Neural progenitor cell (in vitro differentiated cells): Measurements from ENCODE around the gene ABCC8. TPM values are rescaled to one million over a fixed set of nuclear protein-coding genes. Genes with fewer than 3 reads are reported as not detected.
A peak's percentile ranks its signal among the peaks of the same experiment; 100 is the strongest.

Source experiments
- DNase-seq: peaks from one replicate; pipeline ENCODE4 v3.0.0-alpha.2; 2016; ENCODE audit warnings: low spot score
- H2AFZ ChIP-seq: fragments of 200-600 bp; sonication (generic); replicated peaks from 2 replicates; pipeline ENCODE4 v1.6.1; 2016; ENCODE audit warnings: antibody characterized with exemption
- H3F3A ChIP-seq: fragments of 200-600 bp; sonication (generic); 2 replicates; pipeline ENCODE4 v1.6.1; 2016; ENCODE audit warnings: antibody characterized with exemption, low read depth
- H3K27ac ChIP-seq: fragments of 200-600 bp; sonication (generic); 2 replicates; pipeline ENCODE4 v1.5.1; 2016; ENCODE audit warnings: mild to moderate bottlenecking
- H3K27me3 ChIP-seq: fragments of 200-600 bp; sonication (generic); 2 replicates; pipeline ENCODE4 v1.6.1; 2016; ENCODE audit warnings: mild to moderate bottlenecking, moderate library complexity
- H3K36me3 ChIP-seq: fragments of 200-600 bp; sonication (generic); 2 replicates; pipeline ENCODE4 v1.5.1; 2016
- H3K4me1 ChIP-seq: fragments of 200-600 bp; sonication (generic); 2 replicates; pipeline ENCODE4 v1.6.1; 2016; ENCODE audit warnings: mixed run types
- H3K4me2 ChIP-seq: fragments of 200-600 bp; sonication (generic); 2 replicates; pipeline ENCODE4 v1.6.1; 2016
- H3K4me3 ChIP-seq: fragments of 200-600 bp; sonication (generic); 2 replicates; pipeline ENCODE4 v1.5.1; 2016
- H3K79me2 ChIP-seq: fragments of 200-600 bp; sonication (generic); 2 replicates; pipeline ENCODE4 v1.6.1; 2016; ENCODE audit warnings: low read depth
- H3K9ac ChIP-seq: fragments of 200-600 bp; sonication (generic); 2 replicates; pipeline ENCODE4 v1.6.1; 2016
- H3K9me3 ChIP-seq: fragments of 200-600 bp; sonication (generic); 2 replicates; pipeline ENCODE4 v1.5.1; 2016; ENCODE audit warnings: low read depth
- H4K20me1 ChIP-seq: fragments of 200-600 bp; sonication (generic); 2 replicates; pipeline ENCODE4 v1.6.1; 2016; ENCODE audit warnings: low read depth
- H3K27ac Mint-ChIP-seq: 3 replicates; pipeline ENCODE4 v1.8.0; 2021; ENCODE audit warnings: mixed read lengths
- H3K27me3 Mint-ChIP-seq: 2 replicates; pipeline ENCODE4 v1.8.0; 2022; ENCODE audit warnings: low read depth, mild to moderate bottlenecking, inconsistent platforms, moderate library complexity, mixed read lengths; ENCODE audit not compliant: insufficient read depth
- H3K36me3 Mint-ChIP-seq: 3 replicates; pipeline ENCODE4 v1.8.0; 2021; ENCODE audit warnings: mixed read lengths
- H3K4me1 Mint-ChIP-seq: 3 replicates; pipeline ENCODE4 v1.8.0; 2021; ENCODE audit warnings: mixed read lengths
- H3K4me3 Mint-ChIP-seq: 3 replicates; pipeline ENCODE4 v1.8.0; 2021; ENCODE audit warnings: mild to moderate bottlenecking, moderate library complexity, mixed read lengths
- H3K9me3 Mint-ChIP-seq: 3 replicates; pipeline ENCODE4 v1.8.0; 2020; ENCODE audit warnings: mixed read lengths
- EZH2 ChIP-seq: fragments of 200-600 bp; sonication (generic); IDR thresholded peaks from 2 replicates; pipeline ENCODE4 v1.6.1; 2017; ENCODE audit warnings: antibody characterized with exemption, mild to moderate bottlenecking, moderate library complexity
- EZH2phosphoT487 ChIP-seq: fragments of 200-600 bp; sonication (generic); IDR thresholded peaks from 2 replicates; pipeline ENCODE4 v1.6.1; 2017; ENCODE audit warnings: antibody characterized with exemption
- total RNA-seq: library from RNA; depleted of rRNA; stranded (reverse); fragments of >200 nt; gene quantifications from 2 replicates; pipeline ENCODE4 v1.2.3, GENCODE V29; 2015; ENCODE audit warnings: low replicate concordance
- TF ChIP-seq, protein P1 (sequence below): fragments of 200-600 bp; sonication (generic); IDR thresholded peaks from 2 replicates; pipeline ENCODE4 v1.5.1; 2017; ENCODE audit warnings: antibody characterized with exemption, mild to moderate bottlenecking

Gene ABCC8
- total RNA-seq, 1 donor from 2014 or later, result 0.32 TPM

DNA sequence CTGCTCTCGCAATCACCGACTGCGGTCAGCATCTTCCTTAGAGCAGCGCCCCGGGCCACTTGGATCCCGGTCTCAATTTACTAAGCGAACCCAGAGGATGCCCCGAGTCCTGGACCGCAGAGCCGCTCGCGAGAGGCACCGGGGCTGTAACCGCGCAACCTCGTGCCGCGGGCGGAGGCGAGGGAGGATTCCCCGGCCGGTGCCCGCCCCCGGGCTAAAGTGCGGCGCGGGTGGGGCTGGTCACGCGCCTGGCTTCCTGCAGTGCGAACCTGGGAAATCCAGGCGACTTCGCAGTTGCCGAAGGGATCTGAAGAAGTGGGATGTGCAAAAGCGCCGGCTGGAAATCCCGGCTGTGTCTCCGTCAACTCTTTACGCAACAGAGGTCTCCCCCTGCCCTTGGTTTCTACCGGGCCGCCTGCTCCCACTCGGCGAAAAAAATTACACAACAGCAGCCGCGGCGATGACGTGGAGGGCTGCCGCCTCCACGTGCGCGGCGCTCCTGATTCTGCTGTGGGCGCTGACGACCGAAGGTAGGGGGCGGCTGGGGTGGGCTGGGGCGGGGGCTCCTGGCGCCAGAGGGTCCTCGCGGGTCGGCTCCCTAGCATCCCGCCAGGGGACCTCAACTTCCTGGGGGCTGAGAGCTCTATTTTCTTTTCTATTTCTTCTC lies 125.0 kb downstream of the ABCC8 start, which contains the start of gene NCR3LG1:
Gene NCR3LG1, plus strand, starts transcription at position 291 of the 667 bp plus-strand sequence. Its CDS starts 170 bp downstream, at position 461.
- Mint-ChIP-seq H3K4me3 (peak within 1 kb of the TSS; percentile 92), H3K9me3 (peaks cover 10% of the 10 kb centered on the region), H3K36me3 (peaks cover 8% of the 10 kb centered on the region), H3K27ac (no peak within 1 kb of the TSS), H3K4me1 (peaks cover 26% of the 10 kb centered on the region), H3K27me3 (peaks cover 22% of the 10 kb centered on the region)
- Histone ChIP-seq H3K9me3 (no peaks in the 10 kb centered on the region), H3K27me3 (peaks cover 60% of the 10 kb centered on the region), H3K79me2 (no peaks in the 10 kb centered on the region), H3K4me3 (peak within 1 kb of the TSS; percentile 57), H4K20me1 (peaks cover 14% of the 10 kb centered on the region), H3K4me2 (peak within 1 kb of the TSS; percentile 90), H3K27ac (no peak within 1 kb of the TSS), H2AFZ (peak within 1 kb of the TSS; percentile 87), H3F3A (peaks cover 33% of the 10 kb centered on the region), H3K36me3 (no peaks in the 10 kb centered on the region), H3K9ac (no peak within 1 kb of the TSS), H3K4me1 (peaks cover 20% of the 10 kb centered on the region)
- DNase-seq, result peak; percentile 71
- peak; percentile 51 for TF ChIP-seq EZH2
- TF ChIP-seq, protein P1, sequence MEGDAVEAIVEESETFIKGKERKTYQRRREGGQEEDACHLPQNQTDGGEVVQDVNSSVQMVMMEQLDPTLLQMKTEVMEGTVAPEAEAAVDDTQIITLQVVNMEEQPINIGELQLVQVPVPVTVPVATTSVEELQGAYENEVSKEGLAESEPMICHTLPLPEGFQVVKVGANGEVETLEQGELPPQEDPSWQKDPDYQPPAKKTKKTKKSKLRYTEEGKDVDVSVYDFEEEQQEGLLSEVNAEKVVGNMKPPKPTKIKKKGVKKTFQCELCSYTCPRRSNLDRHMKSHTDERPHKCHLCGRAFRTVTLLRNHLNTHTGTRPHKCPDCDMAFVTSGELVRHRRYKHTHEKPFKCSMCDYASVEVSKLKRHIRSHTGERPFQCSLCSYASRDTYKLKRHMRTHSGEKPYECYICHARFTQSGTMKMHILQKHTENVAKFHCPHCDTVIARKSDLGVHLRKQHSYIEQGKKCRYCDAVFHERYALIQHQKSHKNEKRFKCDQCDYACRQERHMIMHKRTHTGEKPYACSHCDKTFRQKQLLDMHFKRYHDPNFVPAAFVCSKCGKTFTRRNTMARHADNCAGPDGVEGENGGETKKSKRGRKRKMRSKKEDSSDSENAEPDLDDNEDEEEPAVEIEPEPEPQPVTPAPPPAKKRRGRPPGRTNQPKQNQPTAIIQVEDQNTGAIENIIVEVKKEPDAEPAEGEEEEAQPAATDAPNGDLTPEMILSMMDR, result no peak

DNA sequence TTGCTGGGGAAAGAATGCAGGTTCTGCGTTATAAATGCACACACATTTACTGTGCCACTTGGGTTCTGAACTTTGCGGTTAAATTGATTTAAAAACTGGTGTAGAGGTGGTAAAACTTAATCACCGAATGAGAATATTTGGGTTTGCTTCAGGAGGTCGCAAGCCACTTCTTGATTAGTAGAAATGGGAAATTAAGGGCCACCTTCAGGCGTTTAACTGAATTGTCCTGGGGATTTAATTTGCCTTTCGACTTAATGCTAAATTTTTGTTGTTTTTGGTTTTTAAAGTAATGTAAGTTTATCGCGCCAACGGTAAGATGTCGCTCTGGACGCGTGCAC lies 125.5 kb downstream of the ABCC8 start:
- peaks cover 4% of the 10 kb centered on the region for H3K36me3 Mint-ChIP-seq
- peaks cover 26% of the 10 kb centered on the region for H3K4me1 Mint-ChIP-seq
- Histone ChIP-seq H3K9me3 (no peaks in the 10 kb centered on the region), H3K27ac (no peak overlapping the region), H3K4me1 (peaks cover 20% of the 10 kb centered on the region), H3F3A (peaks cover 33% of the 10 kb centered on the region), H3K36me3 (no peaks in the 10 kb centered on the region), H3K9ac (no peak overlapping the region), H3K4me3 (peak overlapping the region; percentile 57), H2AFZ (no peak overlapping the region), H3K79me2 (no peaks in the 10 kb centered on the region), H3K27me3 (peaks cover 60% of the 10 kb centered on the region), H3K4me2 (peak overlapping the region; percentile 90), H4K20me1 (peaks cover 14% of the 10 kb centered on the region)
- no peak for DNase-seq
- peaks cover 22% of the 10 kb centered on the region for H3K27me3 Mint-ChIP-seq
- TF ChIP-seq, protein P1, result peak; percentile 34
- no peak for TF ChIP-seq EZH2
- H3K9me3 Mint-ChIP-seq, result peaks cover 6% of the 10 kb centered on the region
- peak overlapping the region; percentile 92 for H3K4me3 Mint-ChIP-seq
- no peak overlapping the region for H3K27ac Mint-ChIP-seq

DNA sequence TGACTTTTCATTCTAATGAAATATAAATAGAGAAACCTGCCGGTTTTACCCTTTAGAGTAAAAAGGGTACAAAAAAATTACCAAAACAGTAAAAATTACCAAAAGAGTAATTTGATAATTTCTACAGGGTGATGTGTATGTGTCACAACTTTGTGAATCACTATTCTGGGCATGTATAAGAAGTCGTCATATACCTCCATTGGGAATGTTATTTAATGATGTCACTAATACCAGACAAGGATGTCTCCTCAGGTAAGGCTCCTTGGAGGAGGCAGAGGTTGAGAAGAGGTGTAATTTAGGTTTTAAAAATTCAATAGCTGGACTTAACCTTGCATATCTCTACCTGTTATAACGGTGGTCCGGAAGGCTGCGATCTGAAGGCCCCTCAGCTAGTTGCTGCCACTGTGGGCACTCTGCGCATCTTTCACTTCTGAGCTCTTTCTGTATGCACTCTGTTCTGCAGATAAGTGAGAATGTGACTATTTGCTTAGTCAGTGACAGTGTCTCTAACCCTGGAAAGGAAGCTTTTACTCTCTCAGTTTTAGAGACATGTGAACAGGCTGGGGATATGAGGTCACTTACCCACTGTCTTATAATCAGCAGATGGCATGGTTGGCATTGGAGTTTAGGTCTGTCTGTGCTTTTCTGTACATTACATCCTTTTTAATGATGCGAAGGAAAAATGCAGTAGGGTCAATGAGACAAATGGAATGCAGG lies 126.0 kb downstream of the ABCC8 start:
- Mint-ChIP-seq H3K9me3 (peaks cover 6% of the 10 kb centered on the region), H3K36me3 (peaks cover 4% of the 10 kb centered on the region), H3K4me1 (peaks cover 26% of the 10 kb centered on the region), H3K27me3 (peaks cover 22% of the 10 kb centered on the region), H3K27ac (no peak overlapping the region), H3K4me3 (peak overlapping the region; percentile 92)
- Histone ChIP-seq H3K4me3 (no peak overlapping the region), H4K20me1 (peaks cover 14% of the 10 kb centered on the region), H3K27me3 (peaks cover 60% of the 10 kb centered on the region), H3K36me3 (no peaks in the 10 kb centered on the region), H3K27ac (no peak overlapping the region), H3F3A (peaks cover 33% of the 10 kb centered on the region), H3K79me2 (no peaks in the 10 kb centered on the region), H2AFZ (no peak overlapping the region), H3K9ac (no peak overlapping the region), H3K4me1 (peaks cover 20% of the 10 kb centered on the region), H3K4me2 (peak overlapping the region; percentile 90), H3K9me3 (no peaks in the 10 kb centered on the region)
- no peak for TF ChIP-seq EZH2
- TF ChIP-seq, protein P1, result no peak
- no peak for TF ChIP-seq EZH2phosphoT487
- no peak for DNase-seq
